ENCODE measurements around the gene NELFE. TPM values are rescaled to one million over a fixed set of nuclear protein-coding genes. Genes with fewer than 3 reads are reported as not detected.
A peak's percentile ranks its signal among the peaks of the same experiment; 100 is the strongest.

NELFE gene
- total and polyA plus RNA-seq, 4 donors = 11.1 to 21.8 (median 13.0) TPM

DNA sequence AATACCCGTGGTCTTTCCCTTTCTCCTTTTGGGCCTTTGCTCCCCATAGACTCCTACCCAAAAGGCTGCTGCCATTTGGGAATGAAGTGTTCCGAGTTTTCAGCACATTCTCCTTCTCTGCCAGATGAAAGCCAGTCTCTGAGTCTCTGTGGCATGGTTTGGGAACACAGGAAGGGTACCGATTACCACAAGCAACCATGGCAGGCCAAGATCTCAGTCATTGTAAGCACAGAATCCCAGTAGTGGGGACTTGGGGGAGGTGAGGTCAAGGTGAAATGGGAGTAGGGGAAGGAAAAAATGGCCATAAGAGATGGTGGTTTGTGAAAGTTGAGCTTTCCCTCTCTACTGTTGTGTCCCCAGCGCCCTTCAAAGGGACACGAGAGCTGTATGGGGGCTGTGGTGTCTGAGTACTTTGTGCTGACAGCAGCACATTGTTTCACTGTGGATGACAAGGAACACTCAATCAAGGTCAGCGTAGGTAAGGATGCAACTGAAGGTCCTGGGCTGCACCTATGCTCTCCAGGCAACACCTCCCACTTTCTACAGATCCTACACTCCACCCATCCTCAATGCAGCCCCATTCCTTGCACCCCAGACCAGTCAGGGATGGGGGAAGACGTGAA is 8.7 kb downstream of the NELFE start:
- no peak overlapping the region for H3K4me3 ChIP-seq (ENCODE audit: low read depth in 1 of 3, low read length in 3 of 3)
- H3K9me3 ChIP-seq (ENCODE audit: control insufficient read depth in 4 of 4, low read length in 3 of 4) = no peaks in the 10 kb centered on the region
- no peak for TF ChIP-seq SP1 (IDR thresholded peaks at IDR 0.05)
- peaks cover 8 to 62% (median 45%) of the 10 kb centered on the region in 4 donors for H3K36me3 ChIP-seq (ENCODE audit: control insufficient read depth in 4 of 4, insufficient read depth in 3 of 4, low read depth in 1 of 4, low read length in 3 of 4)
- H3K9ac ChIP-seq (ENCODE audit: low read depth in 1 of 2, low read length in 2 of 2) = no peak overlapping the region
- 92% methylated on average over 7 of the region's 7 CpGs for WGBS
- no peaks in the 10 kb centered on the region for H3K27me3 ChIP-seq (ENCODE audit: control insufficient read depth in 4 of 4, insufficient read depth in 4 of 4, low read length in 3 of 4)
- peak overlapping the region; percentile 8 to 41 for H3K27ac ChIP-seq (ENCODE audit: low read depth in 1 of 2, low read length in 2 of 2)
- peaks cover 2 to 32% (median 20%) of the 10 kb centered on the region in 4 donors for H3K4me1 ChIP-seq (ENCODE audit: control insufficient read depth in 4 of 4, insufficient read depth in 4 of 4, low read length in 3 of 4)
- DNase-seq (ENCODE audit: low spot score) = no peak

DNA sequence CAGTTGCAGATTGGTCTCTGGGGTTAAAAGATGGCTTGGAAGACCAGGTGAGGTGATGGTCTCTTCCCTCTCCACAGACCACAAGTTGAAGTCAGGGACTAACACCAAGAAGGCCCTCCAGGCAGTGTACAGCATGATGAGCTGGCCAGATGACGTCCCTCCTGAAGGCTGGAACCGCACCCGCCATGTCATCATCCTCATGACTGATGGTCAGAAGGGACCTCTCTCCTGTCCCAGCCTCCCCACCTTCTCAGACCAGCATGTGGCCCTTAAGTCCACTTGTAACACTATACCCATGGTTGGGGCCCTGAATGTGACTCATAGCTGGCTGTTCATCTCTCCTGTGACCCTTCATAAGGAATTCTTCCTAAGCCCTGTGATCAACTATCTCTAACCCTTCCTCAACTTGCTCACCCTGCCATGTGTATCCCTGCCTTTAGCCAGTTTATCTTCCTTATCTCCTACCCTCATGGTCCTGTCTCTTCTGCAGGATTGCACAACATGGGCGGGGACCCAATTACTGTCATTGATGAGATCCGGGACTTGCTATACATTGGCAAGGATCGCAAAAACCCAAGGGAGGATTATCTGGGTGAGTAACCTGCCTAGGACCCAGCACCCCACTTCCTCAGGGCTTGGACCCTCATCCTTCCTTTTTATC is 9.9 kb downstream of the NELFE start:
- no peak for DNase-seq (ENCODE audit: low spot score)
- 80% methylated on average over 6 of the region's 6 CpGs for WGBS
- Histone ChIP-seq H3K27ac (ENCODE audit: low read depth in 1 of 2, low read length in 2 of 2) (peak overlapping the region; percentile 71 to 93), H3K9me3 (ENCODE audit: control insufficient read depth in 4 of 4, low read length in 3 of 4) (no peaks in the 10 kb centered on the region), H3K4me1 (ENCODE audit: control insufficient read depth in 4 of 4, insufficient read depth in 4 of 4, low read length in 3 of 4) (peaks cover 7 to 43% (median 28%) of the 10 kb centered on the region in 4 donors), H3K9ac (ENCODE audit: low read depth in 1 of 2, low read length in 2 of 2) (no peak overlapping the region), H3K36me3 (ENCODE audit: control insufficient read depth in 4 of 4, insufficient read depth in 3 of 4, low read depth in 1 of 4, low read length in 3 of 4) (peaks cover 4 to 52% (median 43%) of the 10 kb centered on the region in 4 donors), H3K27me3 (ENCODE audit: control insufficient read depth in 4 of 4, insufficient read depth in 4 of 4, low read length in 3 of 4) (no peaks in the 10 kb centered on the region), H3K4me3 (ENCODE audit: low read depth in 1 of 3, low read length in 3 of 3) (peak overlapping the region in 1 of 3 donors; percentile 81)
- TF ChIP-seq SP1 (IDR thresholded peaks at IDR 0.05) = no peak
- no peak for TF ChIP-seq YY1 (IDR thresholded peaks at IDR 0.05)
- TF ChIP-seq RXRA (IDR thresholded peaks at IDR 0.05) = no peak
- no peak for TF ChIP-seq TAF1 (conservative IDR thresholded peaks at IDR 0.05)
- no peak for TF ChIP-seq FOXA1 (IDR thresholded peaks at IDR 0.05)
- TF ChIP-seq, protein P1, sequence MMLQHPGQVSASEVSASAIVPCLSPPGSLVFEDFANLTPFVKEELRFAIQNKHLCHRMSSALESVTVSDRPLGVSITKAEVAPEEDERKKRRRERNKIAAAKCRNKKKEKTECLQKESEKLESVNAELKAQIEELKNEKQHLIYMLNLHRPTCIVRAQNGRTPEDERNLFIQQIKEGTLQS (IDR thresholded peaks at IDR 0.05) = no peak

DNA sequence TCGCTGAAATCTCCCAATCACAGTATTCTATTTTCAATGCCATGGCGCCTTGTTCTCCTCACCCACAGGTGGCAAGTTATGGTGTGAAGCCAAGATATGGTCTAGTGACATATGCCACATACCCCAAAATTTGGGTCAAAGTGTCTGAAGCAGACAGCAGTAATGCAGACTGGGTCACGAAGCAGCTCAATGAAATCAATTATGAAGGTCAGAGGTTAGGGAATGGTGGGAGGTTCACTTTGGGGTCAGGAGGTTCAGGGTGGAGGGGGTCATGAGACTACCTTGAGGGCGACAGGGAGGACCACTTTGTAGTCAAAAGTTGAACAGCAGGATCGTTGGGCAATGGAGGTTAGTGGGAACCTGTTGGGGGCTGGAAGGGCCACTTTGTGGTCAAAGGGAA is 10.5 kb downstream of the NELFE start:
- Histone ChIP-seq H3K4me3 (ENCODE audit: low read depth in 1 of 3, low read length in 3 of 3) (peak overlapping the region in 1 of 3 donors; percentile 81), H3K27ac (ENCODE audit: low read depth in 1 of 2, low read length in 2 of 2) (peak overlapping the region; percentile 71 to 93), H3K4me1 (ENCODE audit: control insufficient read depth in 4 of 4, insufficient read depth in 4 of 4, low read length in 3 of 4) (peaks cover 7 to 48% (median 33%) of the 10 kb centered on the region in 4 donors), H3K36me3 (ENCODE audit: control insufficient read depth in 4 of 4, insufficient read depth in 3 of 4, low read depth in 1 of 4, low read length in 3 of 4) (peaks cover 2 to 52% (median 43%) of the 10 kb centered on the region in 4 donors), H3K9me3 (ENCODE audit: control insufficient read depth in 4 of 4, low read length in 3 of 4) (no peaks in the 10 kb centered on the region), H3K9ac (ENCODE audit: low read depth in 1 of 2, low read length in 2 of 2) (no peak overlapping the region), H3K27me3 (ENCODE audit: control insufficient read depth in 4 of 4, insufficient read depth in 4 of 4, low read length in 3 of 4) (no peaks in the 10 kb centered on the region)
- no peak for DNase-seq (ENCODE audit: low spot score)
- WGBS = 58% methylated on average over 5 of the region's 5 CpGs
- TF ChIP-seq EGR1 (IDR thresholded peaks at IDR 0.05; ENCODE audit: low read depth in 2 of 2) (no peak), HNF4A (conservative IDR thresholded peaks at IDR 0.05) (no peak), RXRA (IDR thresholded peaks at IDR 0.05) (peak in 1 of 2 donors; percentile 71), FOXA1 (IDR thresholded peaks at IDR 0.05) (no peak), GABPA (IDR thresholded peaks at IDR 0.05 in 1 of 2, conservative IDR thresholded peaks at IDR 0.05 in 1 of 2) (no peak), YY1 (IDR thresholded peaks at IDR 0.05) (no peak), SP1 (IDR thresholded peaks at IDR 0.05) (no peak), FOXA2 (IDR thresholded peaks at IDR 0.05) (no peak), NR2F2 (IDR thresholded peaks at IDR 0.05) (peak; percentile 51)

DNA sequence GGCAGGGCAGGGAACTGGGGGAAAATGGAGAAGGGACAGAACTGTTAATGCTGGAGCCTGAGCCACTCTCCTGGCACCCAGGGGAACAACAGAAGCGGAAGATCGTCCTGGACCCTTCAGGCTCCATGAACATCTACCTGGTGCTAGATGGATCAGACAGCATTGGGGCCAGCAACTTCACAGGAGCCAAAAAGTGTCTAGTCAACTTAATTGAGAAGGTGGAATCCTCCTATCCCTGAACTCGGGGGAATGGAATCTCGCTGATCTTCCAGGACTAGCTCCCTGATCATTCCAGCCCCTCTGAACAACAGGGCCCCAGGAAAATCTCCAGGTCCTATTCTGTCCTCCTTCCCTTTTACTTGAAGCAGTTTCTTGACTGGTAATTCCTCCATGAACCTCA is 10.9 kb downstream of the NELFE start:
- Histone ChIP-seq H3K9me3 (ENCODE audit: control insufficient read depth in 4 of 4, low read length in 3 of 4) (no peaks in the 10 kb centered on the region), H3K4me1 (ENCODE audit: control insufficient read depth in 4 of 4, insufficient read depth in 4 of 4, low read length in 3 of 4) (peaks cover 7 to 53% (median 34%) of the 10 kb centered on the region in 4 donors), H3K27ac (ENCODE audit: low read depth in 1 of 2, low read length in 2 of 2) (peak overlapping the region; percentile 71 to 93), H3K27me3 (ENCODE audit: control insufficient read depth in 4 of 4, insufficient read depth in 4 of 4, low read length in 3 of 4) (no peaks in the 10 kb centered on the region), H3K4me3 (ENCODE audit: low read depth in 1 of 3, low read length in 3 of 3) (peak overlapping the region; percentile 64 to 97 (median 81)), H3K36me3 (ENCODE audit: control insufficient read depth in 4 of 4, insufficient read depth in 3 of 4, low read depth in 1 of 4, low read length in 3 of 4) (peaks cover 2 to 52% (median 42%) of the 10 kb centered on the region in 4 donors), H3K9ac (ENCODE audit: low read depth in 1 of 2, low read length in 2 of 2) (peak overlapping the region in 1 of 2 donors; percentile 96)
- TF ChIP-seq, protein P1 (IDR thresholded peaks at IDR 0.05) = no peak
- TF ChIP-seq SP1 (IDR thresholded peaks at IDR 0.05) = peak; percentile 4
- 81% methylated on average over 4 of the region's 4 CpGs for WGBS
- no peak for DNase-seq (ENCODE audit: low spot score)
